HG03280 (cell line): ENCODE data around the gene MED19.
"Not testable (repeated sequence)": the region's sequence is repeated elsewhere in the genome, so short reads cannot be mapped to it uniquely, and the experiment has no call there.

ENCODE experiments used
- ATAC-seq: cut with Tn5 transposase; IDR thresholded peaks from one replicate; pipeline ENCODE4 v1.9.1; 2021; ENCODE audit warnings: mild to moderate bottlenecking, moderate library complexity; ENCODE audit not compliant: unreplicated experiment

MED19 gene

DNA sequence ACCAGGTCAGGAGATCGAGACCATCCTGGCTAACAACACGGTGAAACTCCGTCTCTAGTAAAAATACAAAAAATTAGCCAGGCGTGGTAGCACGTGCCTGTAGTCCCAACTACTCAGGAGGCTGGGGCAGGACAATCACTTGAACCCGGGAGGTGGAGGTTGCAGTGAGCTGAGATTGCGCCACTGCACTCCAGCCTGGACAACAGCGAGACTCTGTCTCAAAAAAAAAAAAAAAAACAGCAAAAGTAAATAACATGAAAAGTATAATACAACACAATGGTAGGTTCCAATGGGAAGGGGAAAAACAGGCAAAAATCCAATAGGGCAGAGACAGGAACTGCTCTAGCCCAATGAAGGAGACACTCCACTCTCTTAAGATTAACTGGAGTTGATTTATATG, 6.6 kb downstream of the MED19 start:
- not testable (repeated sequence) for ATAC-seq

DNA sequence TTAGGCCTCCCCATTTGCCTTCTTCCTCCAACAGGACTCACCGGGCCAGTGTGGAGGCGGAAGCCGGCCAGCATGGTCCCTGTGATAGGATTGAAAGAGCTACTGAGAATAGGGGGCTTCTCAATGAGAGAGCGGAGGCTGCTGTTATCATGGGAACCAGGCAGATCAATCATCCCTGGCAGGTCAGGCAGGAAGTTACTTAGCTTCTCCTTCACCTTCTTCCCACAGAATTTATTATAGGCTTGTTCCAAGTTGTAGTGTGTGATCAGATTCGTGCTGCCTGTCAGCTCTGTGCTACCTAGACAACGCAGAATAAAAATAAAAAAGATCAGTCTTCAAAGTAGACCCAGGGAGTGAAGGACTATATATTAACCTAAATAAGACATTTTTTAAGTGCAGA, 7.1 kb downstream of the MED19 start:
- no peak for ATAC-seq

DNA sequence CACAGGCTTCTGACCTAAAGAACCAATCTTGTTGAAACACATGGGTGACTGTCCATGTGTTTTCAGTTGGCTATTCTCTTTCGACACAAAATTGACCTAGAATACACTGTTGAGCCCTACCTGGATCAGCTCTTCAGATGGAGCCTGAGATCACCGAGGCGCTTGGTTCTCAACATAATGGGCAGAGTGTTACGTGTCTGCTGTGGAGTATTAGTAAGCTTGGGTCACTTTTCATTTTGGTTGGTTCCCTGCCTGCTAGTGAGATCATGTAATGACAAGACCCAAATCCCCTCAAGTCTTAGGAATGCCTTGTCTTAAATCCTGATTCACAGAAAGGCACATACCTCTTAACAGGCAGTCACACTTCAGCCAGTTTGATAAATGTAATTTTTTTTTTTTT, 8.7 kb downstream of the MED19 start:
- ATAC-seq: no peak

DNA sequence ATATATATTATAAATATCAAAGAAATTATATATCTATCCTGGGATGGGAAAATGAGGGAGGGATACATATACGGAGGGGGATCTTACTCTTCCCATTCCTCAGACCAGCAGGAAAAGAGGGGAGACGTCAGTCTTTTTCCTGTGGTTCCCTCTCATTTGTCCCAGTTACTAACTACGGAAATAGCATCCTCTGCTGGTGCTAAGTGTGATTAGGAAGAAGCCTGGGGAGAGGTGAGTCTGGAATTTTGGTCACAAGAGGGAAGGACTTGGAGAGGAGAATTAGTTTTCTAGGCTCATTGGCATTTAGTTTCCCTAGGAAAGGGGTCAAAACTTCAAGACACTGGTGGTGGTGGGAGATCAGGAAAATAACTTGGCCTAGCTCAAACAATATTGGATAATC, 11.6 kb downstream of the MED19 start:
- ATAC-seq: no peak

DNA sequence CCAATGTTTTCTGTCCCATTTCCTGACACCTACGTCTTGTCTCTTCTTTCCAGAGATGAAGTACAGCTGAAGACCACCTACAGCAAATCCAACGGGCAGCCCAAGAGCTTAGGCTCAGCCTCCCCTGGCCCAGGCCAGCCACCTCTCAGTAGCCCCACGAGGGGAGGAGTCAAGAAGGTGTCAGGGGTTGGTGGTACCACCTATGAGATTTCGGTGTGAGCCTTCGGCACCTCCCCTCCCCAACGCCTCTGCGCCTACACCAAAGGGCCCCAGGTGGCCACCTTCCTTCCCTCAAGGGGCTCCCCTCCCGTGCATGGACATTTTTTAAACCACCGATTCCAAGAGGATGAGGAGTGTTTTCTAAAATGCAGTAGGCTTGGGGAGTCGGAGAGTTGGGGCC, 12.2 kb downstream of the MED19 start:
- ATAC-seq: no peak

DNA sequence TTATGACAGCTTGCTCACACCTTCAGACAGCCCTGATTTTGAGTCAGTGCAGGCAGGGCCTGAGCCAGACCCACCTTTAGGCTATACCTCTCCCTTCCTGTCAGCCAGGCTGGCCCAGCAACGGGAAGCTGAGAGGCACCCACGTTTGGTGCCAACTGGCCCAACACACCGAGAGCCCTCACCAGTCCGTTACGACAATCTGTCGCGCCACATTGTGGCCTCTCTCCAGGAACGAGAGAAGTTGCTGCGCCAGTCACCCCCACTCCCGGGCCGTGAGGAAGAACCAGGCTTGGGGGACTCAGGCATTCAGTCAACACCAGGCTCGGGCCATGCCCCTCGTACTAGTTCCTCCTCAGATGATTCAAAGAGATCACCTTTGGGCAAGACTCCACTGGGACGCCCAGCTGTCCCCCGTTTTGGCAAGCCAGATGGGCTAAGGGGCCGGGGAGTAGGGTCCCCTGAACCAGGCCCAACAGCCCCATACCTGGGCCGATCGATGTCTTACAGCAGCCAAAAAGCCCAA, 13.1 kb downstream of the MED19 start:
- no peak for ATAC-seq

DNA sequence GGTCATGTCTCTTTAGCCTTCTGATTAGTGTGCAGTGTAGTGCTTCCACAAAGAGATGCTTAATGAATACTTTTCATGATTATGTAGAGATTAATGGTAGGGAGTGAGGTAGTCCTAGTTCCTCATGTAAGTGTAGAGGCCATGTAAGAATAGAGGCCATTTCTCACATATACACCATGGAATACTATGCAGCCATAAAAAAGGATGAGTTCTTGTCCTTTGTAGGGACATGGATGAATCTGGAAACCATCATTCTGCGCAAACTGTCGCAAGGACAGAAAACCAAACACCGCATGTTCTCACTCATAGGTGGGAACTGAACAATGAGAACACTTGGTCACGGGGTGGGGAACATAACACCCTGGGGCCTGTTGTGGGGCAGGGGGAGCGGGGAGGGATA, 21.5 kb downstream of the MED19 start:
- not testable (repeated sequence) for ATAC-seq

DNA sequence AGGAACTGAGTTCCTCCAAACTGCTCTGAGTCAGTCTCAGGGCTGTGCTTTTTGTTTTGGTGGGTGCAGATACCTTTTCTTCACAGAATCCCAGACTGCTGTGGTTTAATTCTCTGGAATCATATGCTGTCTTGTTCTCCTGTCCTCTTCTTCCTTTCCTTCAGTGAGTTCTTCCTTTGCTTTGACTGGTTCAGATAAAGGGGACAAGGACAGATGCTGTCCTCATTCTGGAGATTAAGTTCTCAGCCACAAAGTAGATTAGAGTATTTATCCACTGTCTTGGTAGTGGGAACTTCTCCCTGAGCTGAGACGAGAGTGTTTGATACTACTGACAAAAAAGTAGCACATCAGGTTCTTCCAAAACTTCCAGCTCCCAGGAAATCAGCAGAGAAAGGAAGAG, 30.8 kb downstream of the MED19 start:
- no peak for ATAC-seq

DNA sequence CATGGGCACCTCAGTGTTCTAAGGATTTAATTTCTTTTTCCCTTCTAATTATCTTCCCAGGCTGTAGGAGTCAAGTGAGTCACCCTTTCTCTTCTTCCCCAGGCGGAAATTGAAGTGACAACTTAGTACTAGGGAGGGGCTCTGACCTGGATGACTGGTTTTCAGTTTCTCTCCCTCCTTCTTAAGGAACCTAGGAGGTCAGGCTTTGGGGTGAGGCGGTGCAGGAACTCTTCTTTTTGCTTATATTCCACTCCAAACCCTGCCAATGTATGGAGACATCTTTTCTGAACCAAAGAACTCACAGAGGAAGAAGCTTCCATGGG, 31.5 kb downstream of the MED19 start:
- ATAC-seq: no peak

DNA sequence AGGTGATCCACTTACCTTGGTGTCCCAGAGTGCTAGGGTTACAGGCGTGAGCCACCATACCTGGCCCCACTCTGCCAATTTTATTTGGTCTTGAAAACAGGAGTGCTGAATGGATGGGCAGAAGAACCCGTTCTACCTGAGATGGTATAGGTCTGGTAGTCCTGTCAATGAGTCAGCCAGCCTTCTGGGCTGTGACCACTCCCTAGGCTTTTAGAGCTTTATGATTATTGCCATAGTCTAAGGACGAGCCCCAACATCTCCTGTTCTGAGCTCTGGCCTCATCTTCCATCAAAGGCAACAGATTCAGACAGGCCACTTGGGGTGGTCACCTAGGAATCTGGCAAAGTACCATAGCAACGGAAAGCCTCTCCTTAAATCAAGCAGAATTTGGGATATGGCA, 32.6 kb downstream of the MED19 start:
- ATAC-seq: no peak

DNA sequence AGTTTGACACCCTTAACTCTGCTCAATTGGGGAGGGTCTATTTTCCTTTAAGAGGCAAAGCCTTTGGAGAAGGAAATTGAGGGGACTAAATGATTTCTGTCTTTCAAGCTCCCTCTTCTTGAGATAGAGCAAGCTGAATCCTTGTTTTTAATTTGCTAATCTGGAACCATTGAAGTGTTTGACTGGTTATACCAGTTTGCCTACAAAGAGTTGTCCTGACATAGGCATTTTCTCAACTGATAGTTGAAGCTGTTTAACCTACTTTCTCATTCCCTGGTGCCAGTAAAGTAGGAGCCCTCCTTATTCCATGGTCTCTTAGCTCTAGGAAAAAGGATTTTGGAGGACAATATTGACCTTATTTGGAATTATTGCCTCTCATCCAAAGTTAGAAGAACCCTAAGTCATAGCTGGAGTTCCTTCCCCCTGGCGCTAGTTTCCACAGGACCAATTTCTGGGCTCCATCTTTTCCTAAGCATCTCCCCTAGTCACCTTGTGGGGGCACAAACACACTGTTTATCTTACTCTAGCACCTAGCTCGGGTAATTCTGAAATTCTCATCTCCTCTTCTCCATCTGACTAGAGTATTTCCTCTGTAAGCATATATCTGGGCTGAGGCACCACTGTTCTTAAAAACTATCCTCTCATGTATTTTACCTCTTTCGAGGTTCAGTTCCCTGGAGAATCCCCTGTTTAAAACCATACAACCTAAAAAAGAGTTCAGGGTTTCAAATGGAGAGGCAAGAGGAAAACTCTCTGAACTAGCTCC, 36.7 kb downstream of the MED19 start:
- ATAC-seq: no peak

DNA sequence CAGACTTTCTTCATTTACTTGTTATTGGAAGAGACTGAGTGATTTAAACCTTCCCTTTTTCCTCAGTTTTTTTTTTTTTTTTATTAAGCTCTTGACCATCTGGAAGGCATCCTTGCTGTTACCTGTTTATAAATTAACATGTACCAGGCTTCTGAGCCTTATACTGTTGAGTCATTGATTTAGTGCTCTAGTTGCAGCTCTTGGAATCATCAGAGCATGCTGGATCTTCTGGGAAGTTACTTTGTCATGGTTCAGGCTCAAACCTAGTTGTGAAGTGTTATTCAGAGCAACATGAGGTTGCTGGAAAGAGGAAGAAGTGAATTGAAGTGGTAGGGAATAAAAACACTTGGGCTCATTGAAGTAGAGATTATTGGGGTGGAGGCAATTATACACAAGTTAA, 37.8 kb downstream of the MED19 start:
- ATAC-seq: no peak

DNA sequence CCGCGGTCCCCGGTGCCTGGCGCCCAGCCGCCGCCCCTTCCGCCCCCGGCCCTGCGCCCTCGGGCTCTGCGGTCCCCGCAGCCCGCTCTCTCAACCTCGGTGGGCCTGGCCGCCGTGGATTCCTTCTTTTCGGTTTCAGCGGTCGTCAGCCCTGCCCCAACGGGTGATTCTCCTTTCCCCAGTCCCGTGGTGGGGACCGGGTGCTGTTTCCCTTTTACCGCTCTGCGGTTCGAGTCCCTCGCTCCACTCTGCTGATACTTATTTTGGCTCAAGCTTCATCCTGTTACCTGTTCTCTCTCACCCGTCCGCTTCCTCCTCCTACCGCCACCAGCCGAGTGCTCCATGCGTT, 43.6 kb downstream of the MED19 start:
- peak; percentile 7 for ATAC-seq

DNA sequence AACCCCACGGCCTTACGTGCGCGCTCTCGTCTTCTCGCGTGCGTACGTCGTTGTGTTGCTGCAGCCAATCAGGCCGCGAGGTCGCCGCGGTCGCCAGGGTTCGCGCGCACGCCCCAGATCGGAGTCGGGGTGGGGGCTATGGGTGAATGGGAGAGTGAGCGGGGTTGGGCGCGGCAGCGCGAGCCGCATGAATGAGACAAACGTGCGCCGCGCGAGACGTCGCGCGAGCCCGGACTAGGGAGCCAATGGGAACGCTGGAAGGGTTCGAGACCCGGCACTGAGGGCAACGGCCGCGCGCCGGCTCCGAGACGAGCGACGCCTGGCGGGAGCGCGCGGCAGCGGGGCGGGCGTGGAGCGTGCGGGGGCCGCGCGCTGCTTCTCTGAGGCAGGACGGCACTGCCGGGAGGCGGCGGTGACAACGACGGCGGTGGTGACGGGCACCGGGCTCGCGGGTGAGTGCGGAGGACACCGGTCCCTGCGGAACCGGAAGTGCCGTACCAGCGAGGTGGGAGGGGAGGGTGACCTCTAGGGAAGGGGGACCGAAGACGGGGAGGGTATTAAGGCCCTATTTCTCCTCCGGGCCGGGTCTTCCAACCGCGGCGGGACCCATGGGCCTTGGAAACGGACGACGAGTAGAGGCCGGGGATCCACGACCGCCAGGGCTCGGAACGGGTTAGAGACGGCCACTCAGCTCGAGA, 44.1 kb downstream of the MED19 start, which contains the start of gene ZDHHC5:
Gene ZDHHC5, plus strand, starts transcription at position 379 of the 698 bp plus-strand sequence. CDS start 4,977 bp downstream, outside the sequence.
- ATAC-seq: peak; percentile 86

DNA sequence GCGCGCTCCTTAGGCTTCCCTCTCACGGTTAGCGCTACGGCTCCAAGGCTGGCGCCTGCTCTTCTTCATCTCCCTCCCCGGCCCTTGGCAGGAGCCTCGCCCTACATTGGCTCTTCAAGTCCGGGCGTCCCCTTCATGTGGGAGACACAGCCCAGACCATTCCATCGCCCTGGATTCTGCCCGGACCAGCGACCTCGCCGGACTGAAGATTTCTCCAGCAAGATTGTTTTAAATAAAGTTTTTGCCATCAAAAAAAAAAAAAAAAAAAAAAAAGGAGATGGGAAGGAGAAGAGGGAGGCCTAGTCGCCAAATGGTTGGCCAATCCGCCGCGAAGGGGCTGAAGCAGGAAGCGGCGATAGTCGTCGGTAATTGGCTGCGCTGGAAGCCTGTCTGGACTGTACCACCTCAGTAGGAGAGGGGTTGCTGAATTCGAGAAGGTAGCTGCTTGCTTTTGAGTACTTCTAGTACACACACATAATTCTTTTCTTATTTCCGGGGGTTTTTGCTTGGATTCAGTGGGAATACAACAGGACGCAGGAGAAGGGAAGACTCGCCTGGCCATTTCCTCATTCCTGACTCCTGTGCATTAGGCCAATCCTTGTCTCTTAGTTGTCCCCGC, 44.8 kb downstream of the MED19 start:
- peak; percentile 63 for ATAC-seq

DNA sequence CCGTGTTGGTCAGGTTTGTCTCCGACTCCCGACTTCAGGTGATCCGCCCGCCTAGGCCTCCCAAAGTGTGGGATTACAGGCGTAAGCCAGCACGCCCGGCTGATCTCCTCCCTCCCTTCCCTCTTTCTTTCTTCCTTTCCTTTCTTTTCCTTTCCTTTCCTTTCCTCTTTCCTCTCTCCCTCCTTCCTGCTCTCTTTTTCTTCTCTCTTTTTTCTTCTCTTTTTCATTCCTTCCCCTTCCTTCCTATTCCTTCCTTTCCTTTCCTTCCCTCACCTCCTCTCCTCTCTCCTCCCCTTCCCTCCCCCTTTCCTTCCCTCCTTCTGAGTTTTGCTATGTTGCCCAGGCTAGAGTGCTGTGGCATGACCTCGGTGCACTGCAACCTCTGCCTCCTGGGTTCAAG, 48.0 kb downstream of the MED19 start:
- no peak for ATAC-seq

DNA sequence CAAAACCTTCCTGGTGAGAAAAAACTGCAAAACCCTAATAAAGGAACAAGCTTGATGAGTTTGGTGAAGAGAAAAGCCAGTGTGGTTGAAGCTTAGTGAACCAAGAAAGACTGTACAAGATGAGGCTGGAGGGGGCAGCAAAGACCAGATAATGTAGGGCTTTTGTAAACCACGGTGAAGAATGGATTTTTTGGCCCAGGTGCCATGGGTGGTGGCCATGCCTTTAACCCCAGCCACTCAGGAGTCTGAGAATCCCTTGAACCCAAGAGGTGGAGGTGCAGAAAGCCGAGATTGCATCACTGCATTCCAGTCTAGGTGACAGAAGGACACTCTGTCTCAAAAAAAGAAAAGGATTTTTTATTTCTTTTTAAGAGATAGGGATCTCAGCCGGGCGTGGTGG, 49.1 kb downstream of the MED19 start:
- no peak for ATAC-seq

DNA sequence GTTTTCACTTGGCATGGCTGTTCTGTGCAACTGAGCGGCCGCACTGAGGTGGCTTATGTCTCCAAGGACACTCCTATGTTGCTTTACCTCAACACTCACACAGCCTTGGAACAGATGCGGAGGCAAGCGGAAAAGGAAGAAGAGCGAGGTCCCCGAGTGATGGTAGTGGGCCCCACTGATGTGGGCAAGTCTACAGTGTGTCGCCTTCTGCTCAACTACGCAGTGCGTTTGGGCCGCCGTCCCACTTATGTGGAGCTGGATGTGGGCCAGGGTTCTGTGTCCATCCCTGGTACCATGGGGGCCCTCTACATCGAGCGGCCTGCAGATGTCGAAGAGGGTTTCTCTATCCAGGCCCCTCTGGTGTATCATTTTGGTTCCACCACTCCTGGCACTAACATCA, 52.3 kb downstream of the MED19 start:
- no peak for ATAC-seq

DNA sequence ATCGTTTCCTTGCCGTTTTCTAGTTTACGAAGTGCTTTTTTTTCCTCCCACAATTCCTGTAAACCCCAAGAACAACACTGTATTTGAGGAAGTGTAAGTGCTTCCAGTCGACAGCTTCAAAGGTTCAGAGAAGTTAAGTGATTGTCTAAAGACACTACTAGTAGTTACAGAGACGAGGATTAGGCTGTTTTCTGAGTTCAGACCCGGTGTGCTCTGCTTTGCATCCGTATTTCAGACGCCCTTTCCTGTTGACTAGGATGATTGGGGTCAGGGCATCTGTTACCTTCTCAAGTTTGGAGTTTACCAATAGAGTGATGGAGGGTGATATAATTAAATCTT, 54.0 kb downstream of the MED19 start:
- ATAC-seq: no peak

DNA sequence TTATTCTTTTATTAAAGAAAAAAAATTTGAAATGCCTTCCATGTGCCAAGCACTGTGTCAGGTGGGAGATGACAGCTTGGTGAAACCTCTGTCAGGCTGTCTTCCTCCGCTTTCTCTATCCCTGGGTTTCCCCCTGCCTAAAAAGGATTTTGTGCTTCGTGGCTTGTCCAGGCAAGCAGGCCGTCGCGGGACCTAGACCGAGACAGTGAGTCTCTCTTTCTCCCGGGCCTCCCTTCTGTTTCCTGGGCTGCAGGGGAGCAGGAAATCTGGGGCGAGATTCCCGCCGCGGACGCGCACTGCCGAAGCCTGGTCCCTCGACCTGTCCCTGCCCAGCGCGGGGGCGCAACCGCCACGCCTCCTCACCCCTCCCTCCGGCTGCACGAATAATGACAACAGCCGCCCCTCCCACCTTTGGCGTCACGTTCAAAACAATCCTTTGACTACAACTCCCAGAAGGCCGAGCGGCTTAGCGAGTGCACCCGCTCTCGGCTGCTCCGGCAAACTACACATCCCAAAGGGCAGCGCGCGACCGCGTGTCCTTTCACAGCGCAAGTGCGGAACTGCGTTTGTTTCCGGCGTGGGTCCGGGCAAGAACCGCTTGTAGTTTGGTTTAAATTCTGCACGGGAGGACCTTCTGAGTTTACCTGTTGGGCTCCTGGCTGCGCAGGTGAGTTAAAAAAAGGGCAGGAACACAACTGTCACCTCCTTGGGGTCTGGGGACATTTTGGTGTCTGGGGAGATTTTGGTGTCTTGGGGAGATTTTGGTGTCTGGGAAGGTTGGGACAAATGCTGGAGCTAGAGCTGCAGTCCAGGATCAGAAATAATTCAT, 54.6 kb downstream of the MED19 start, which contains the start of gene CLP1:
Gene CLP1, plus strand, starts transcription at position 569 of the 829 bp plus-strand sequence. CDS start 1,715 bp downstream, outside the sequence.
- peak; percentile 99 for ATAC-seq

DNA sequence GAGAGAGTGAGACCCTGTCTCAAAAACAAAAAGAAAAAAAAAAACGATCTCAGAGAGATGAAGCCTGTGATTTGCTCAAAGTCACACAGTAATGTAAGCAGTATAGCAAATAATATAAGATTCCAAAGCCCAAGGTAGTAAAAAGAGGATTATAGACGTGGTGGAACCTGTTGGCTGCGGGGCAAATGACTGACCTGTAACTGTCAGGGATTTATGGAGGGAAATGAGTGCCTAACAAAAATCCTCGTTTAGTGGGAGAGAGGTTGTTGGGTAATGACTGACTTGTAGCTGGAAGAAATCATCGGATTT, 55.2 kb downstream of the MED19 start:
- no peak for ATAC-seq
